Upper lobe of left lung (tissue), 6 donors: Measurements from ENCODE around the gene SNX13. TPM values are rescaled to one million over a fixed set of nuclear protein-coding genes. Genes with fewer than 3 reads are reported as not detected.

ENCODE experiments used
- ATAC-seq, 2 donors: fragments of 200-7000 bp; cut with Tn5 transposase; one replicate each; pipeline ENCODE4 v1.9.1; 2022; ENCODE audit warnings: mild to moderate bottlenecking in 2 of 2, moderate library complexity in 2 of 2; ENCODE audit not compliant: low FRiP score in 2 of 2
- DNase-seq, 2 donors: peaks; one replicate each; pipeline ENCODE4 v3.0.0-alpha.2; 2019 to 2020
- H3K27ac ChIP-seq, 4 donors: fragments of 200-600 bp; sonication (generic); one replicate each; pipeline ENCODE4 v1.5.1; 2016 to 2019
- H3K27me3 ChIP-seq, 4 donors: fragments of 200-600 bp; sonication (generic); one replicate each; pipeline ENCODE4 v1.5.1; 2017 to 2019
- H3K36me3 ChIP-seq, 4 donors: fragments of 200-600 bp; sonication (generic); one replicate each; pipeline ENCODE4 v1.5.1; 2016 to 2019
- H3K4me1 ChIP-seq, 4 donors: fragments of 200-600 bp; sonication (generic); one replicate each; pipeline ENCODE4 v1.5.1; 2018 to 2019
- H3K4me3 ChIP-seq, 4 donors: fragments of 200-600 bp; sonication (generic); one replicate each; pipeline ENCODE4 v1.5.1; 2017 to 2019; ENCODE audit warnings: mild to moderate bottlenecking in 2 of 4, moderate library complexity in 1 of 4
- H3K9me3 ChIP-seq, 4 donors: fragments of 200-600 bp; sonication (generic); one replicate each; pipeline ENCODE4 v1.5.1; 2018 to 2019
- CTCF ChIP-seq, 6 experiments: fragments of 450-650 bp in 4 of 6; fragments of 200-600 bp in 2 of 6; sonication (generic) in 2 of 6; IDR thresholded peaks; one replicate each; pipeline ENCODE4 v1.5.1; 2016 to 2019; ENCODE audit warnings: antibody characterized with exemption in 6 of 6
- EP300 ChIP-seq, 4 donors: sonication (generic); formaldehyde crosslinking; IDR thresholded peaks; one replicate each; pipeline ENCODE4 v1.5.1; 2017; ENCODE audit warnings: antibody characterized with exemption in 4 of 4, control low read depth in 2 of 4
- POLR2A ChIP-seq, 4 donors: fragments of 450-650 bp; IDR thresholded peaks; one replicate each; pipeline ENCODE4 v1.5.1; 2016 to 2017; ENCODE audit warnings: antibody characterized with exemption in 4 of 4, mild to moderate bottlenecking in 2 of 4
- POLR2AphosphoS5 ChIP-seq, 2 donors: sonication (generic); formaldehyde crosslinking; IDR thresholded peaks; one replicate each; pipeline ENCODE4 v1.5.1; 2017; ENCODE audit warnings: antibody characterized with exemption in 2 of 2
- WGBS, 2 donors: methylation state at CpG; one replicate each; pipeline ENCODE4 v1.1.5; 2017 to 2018; 5-methylcytosine and 5-hydroxymethylcytosine counted together
- total RNA-seq, 6 donors: library from RNA; depleted of rRNA in 4 of 6; stranded (reverse); fragments of >200 nt in 4 of 6; gene quantifications; one replicate each; pipeline versions ENCODE4 v1.1.0 to v1.2.1, GENCODE V29; 2016 to 2021
- donor health status: DM: no; HTN: no; CAD: no; lungs with moderate emphysema.
- donor health status: DM: no; HTN: yes; CAD: no; lungs with severe emphysema.

The SNX13 gene
- total RNA-seq, 6 donors from 2014 or later = 17.1 to 195 (median 53.3) TPM

DNA sequence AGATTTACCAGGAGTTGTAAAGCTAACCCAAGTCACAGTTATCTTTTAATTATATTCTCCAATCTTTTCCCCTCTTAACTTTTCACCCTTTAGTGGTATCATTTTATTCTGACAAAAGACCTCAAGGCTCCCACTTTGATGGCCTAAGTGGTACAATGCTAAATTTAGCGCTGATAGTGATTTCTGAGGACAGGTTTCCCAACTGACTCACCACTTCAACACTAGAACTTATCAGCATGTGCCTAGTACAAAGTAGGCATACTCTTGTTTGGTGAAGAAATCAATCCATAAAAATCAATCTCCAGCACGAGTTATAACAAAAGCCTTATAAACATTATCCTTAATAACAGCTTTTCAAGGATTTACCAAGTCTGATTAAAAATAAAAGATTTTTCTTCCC lies 7.5 kb downstream of the SNX13 start:
- TF ChIP-seq POLR2AphosphoS5 (IDR thresholded peaks at IDR 0.05) (no peak), EP300 (IDR thresholded peaks at IDR 0.05) (no peak), POLR2A (IDR thresholded peaks at IDR 0.05) (no peak), CTCF (IDR thresholded peaks at IDR 0.05) (no peak)
- no peak for ATAC-seq
- DNase-seq = no peak
- peaks cover 9 to 32% (median 24%) of the 10 kb centered on the region in 4 donors for H3K4me1 ChIP-seq
- no peaks in the 10 kb centered on the region for H3K9me3 ChIP-seq
- H3K27ac ChIP-seq = no peak overlapping the region
- H3K27me3 ChIP-seq = no peaks in the 10 kb centered on the region
- 65 to 76% methylated on average over 2 of the region's 2 CpGs for WGBS, 2 donors
- H3K36me3 ChIP-seq = no peaks in the 10 kb centered on the region
- H3K4me3 ChIP-seq = no peak overlapping the region

GRCh38 chr7:17931069-17931468 lies 9.2 kb downstream of the SNX13 start:
- H3K36me3 ChIP-seq = no peaks in the 10 kb centered on the region
- H3K27me3 ChIP-seq = no peaks in the 10 kb centered on the region
- WGBS, 2 donors = 76 to 80% methylated on average over 1 of the region's 1 CpG
- H3K4me3 ChIP-seq = no peak overlapping the region
- ATAC-seq (no peak), DNase-seq (no peak)
- TF ChIP-seq POLR2AphosphoS5 (IDR thresholded peaks at IDR 0.05) (no peak), POLR2A (IDR thresholded peaks at IDR 0.05) (no peak), EP300 (IDR thresholded peaks at IDR 0.05) (no peak), CTCF (IDR thresholded peaks at IDR 0.05) (no peak)
- no peaks in the 10 kb centered on the region for H3K9me3 ChIP-seq
- H3K4me1 ChIP-seq = peaks cover 10 to 22% (median 16%) of the 10 kb centered on the region in 4 donors
- no peak overlapping the region for H3K27ac ChIP-seq

- TF ChIP-seq CTCF (IDR thresholded peaks at IDR 0.05) (no peak), EP300 (IDR thresholded peaks at IDR 0.05) (no peak), POLR2A (IDR thresholded peaks at IDR 0.05) (no peak), POLR2AphosphoS5 (IDR thresholded peaks at IDR 0.05) (no peak)
- ATAC-seq = no peak
- Histone ChIP-seq H3K27me3 (no peaks in the 10 kb centered on the region), H3K9me3 (no peaks in the 10 kb centered on the region), H3K4me3 (no peak overlapping the region), H3K36me3 (no peaks in the 10 kb centered on the region), H3K27ac (no peak overlapping the region), H3K4me1 (peaks cover 10 to 22% (median 16%) of the 10 kb centered on the region in 4 donors)
- DNase-seq = no peak
- 94% methylated on average over 2 of the region's 2 CpGs for WGBS, 2 donors
These were observed 9.7 kb downstream of the SNX13 start for GRCh38 chr7:17930546-17930945.

GRCh38 chr7:17929647-17930395 lies 10.5 kb downstream of the SNX13 start:
- no peaks in the 10 kb centered on the region for H3K27me3 ChIP-seq
- no peak overlapping the region for H3K27ac ChIP-seq
- H3K36me3 ChIP-seq = no peaks in the 10 kb centered on the region
- TF ChIP-seq POLR2AphosphoS5 (IDR thresholded peaks at IDR 0.05) (no peak), POLR2A (IDR thresholded peaks at IDR 0.05) (no peak), CTCF (IDR thresholded peaks at IDR 0.05) (no peak), EP300 (IDR thresholded peaks at IDR 0.05) (no peak)
- no peak for ATAC-seq
- H3K4me1 ChIP-seq = peaks cover 10 to 19% (median 15%) of the 10 kb centered on the region in 4 donors
- DNase-seq = no peak
- WGBS, 2 donors = 87 to 90% methylated on average over 5 of the region's 5 CpGs
- no peak overlapping the region for H3K4me3 ChIP-seq
- H3K9me3 ChIP-seq = no peaks in the 10 kb centered on the region

DNA sequence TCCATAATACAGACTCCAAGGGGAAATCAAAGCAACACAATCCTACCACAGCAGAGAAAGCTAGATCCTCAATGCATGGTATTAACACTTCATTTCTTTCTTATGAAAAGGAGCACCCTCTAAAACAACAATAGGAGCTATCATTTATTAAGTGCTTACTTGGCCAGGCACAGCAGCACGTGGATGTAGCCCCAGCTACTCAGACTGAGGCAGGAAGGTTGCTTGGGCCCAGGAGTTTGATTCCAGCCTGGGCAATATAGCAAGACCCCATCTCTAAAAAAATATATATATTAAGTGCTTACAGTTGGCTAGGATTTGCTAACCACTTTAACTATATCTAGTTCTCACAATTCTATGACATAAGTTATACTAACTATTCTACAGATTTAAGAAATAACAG lies 12.2 kb downstream of the SNX13 start:
- Histone ChIP-seq H3K4me3 (no peak overlapping the region), H3K27me3 (no peaks in the 10 kb centered on the region), H3K4me1 (peaks cover 7 to 16% (median 14%) of the 10 kb centered on the region in 4 donors), H3K9me3 (no peaks in the 10 kb centered on the region), H3K27ac (no peak overlapping the region), H3K36me3 (no peaks in the 10 kb centered on the region)
- no peak for TF ChIP-seq POLR2AphosphoS5 (IDR thresholded peaks at IDR 0.05)
- TF ChIP-seq EP300 (IDR thresholded peaks at IDR 0.05) = no peak
- TF ChIP-seq POLR2A (IDR thresholded peaks at IDR 0.05) = no peak
- no peak for TF ChIP-seq CTCF (IDR thresholded peaks at IDR 0.05)
- DNase-seq = no peak
- 78 to 86% methylated on average over 1 of the region's 1 CpG for WGBS, 2 donors
- ATAC-seq = no peak
